HEK293 (cell line): ENCODE measurements around the gene SMPD3.

Experiments
- BCL11A ChIP-seq: fragments of 450-650 bp; formaldehyde crosslinking; IDR thresholded peaks from 2 replicates; pipeline ENCODE4 v1.5.1; 2016; ENCODE audit warnings: low read depth, missing biosample characterization, missing genetic modification characterization
- KLF8 ChIP-seq: fragments of 450-650 bp; formaldehyde crosslinking; IDR thresholded peaks from 2 replicates; pipeline ENCODE4 v1.5.1; 2016; ENCODE audit warnings: missing biosample characterization, missing genetic modification characterization
- OSR2 ChIP-seq: fragments of 450-650 bp; formaldehyde crosslinking; IDR thresholded peaks from 2 replicates; pipeline ENCODE4 v1.5.1; 2016; ENCODE audit warnings: missing biosample characterization, missing genetic modification characterization
- PATZ1 ChIP-seq: fragments of 450-650 bp; formaldehyde crosslinking; IDR thresholded peaks from 2 replicates; pipeline ENCODE4 v1.5.1; 2016; ENCODE audit warnings: missing biosample characterization, missing genetic modification characterization
- PBX3 ChIP-seq: sonication (generic); formaldehyde crosslinking; IDR thresholded peaks from 2 replicates; pipeline ENCODE4 v1.8.1; 2022; ENCODE audit warnings: mild to moderate bottlenecking, moderate library complexity, missing genetic modification reagents
- PRDM10 ChIP-seq: fragments of 450-650 bp; formaldehyde crosslinking; IDR thresholded peaks from 2 replicates; pipeline ENCODE4 v1.5.1; 2016; ENCODE audit warnings: missing biosample characterization, missing genetic modification characterization
- SP7 ChIP-seq: fragments of 450-650 bp; formaldehyde crosslinking; IDR thresholded peaks from 2 replicates; pipeline ENCODE4 v1.5.1; 2016; ENCODE audit warnings: missing biosample characterization, missing genetic modification characterization
- ZBTB26 ChIP-seq: fragments of 450-650 bp; formaldehyde crosslinking; optimal IDR thresholded peaks from 2 replicates; pipeline ENCODE3; 2016; ENCODE audit warnings: missing biosample characterization, mild to moderate bottlenecking, missing genetic modification characterization
- ZFHX2 ChIP-seq: fragments of 450-650 bp; formaldehyde crosslinking; conservative IDR thresholded peaks from 2 replicates; pipeline ENCODE4 v1.5.1; 2016; ENCODE audit warnings: missing biosample characterization, missing genetic modification characterization
- ZFP69B ChIP-seq: fragments of 450-650 bp; formaldehyde crosslinking; IDR thresholded peaks from 2 replicates; pipeline ENCODE4 v1.5.1; 2016; ENCODE audit warnings: missing biosample characterization, missing genetic modification characterization
- ZNF19 ChIP-seq: fragments of 450-650 bp; formaldehyde crosslinking; IDR thresholded peaks from 2 replicates; pipeline ENCODE4; 2016; ENCODE audit warnings: missing biosample characterization, missing genetic modification characterization, low read depth
- ZNF311 ChIP-seq: fragments of 450-650 bp; formaldehyde crosslinking; IDR thresholded peaks from 2 replicates; pipeline ENCODE4 v1.5.1; 2017; ENCODE audit warnings: missing biosample characterization, missing genetic modification characterization, borderline replicate concordance
- ZNF335 ChIP-seq: fragments of 450-650 bp; formaldehyde crosslinking; conservative IDR thresholded peaks from 2 replicates; pipeline ENCODE4 v1.5.1; 2016; ENCODE audit warnings: missing biosample characterization, missing genetic modification characterization
- ZNF366 ChIP-seq: fragments of 450-650 bp; formaldehyde crosslinking; conservative IDR thresholded peaks from 2 replicates; pipeline ENCODE4 v1.5.1; 2016; ENCODE audit warnings: missing biosample characterization, missing genetic modification characterization
- ZNF416 ChIP-seq: fragments of 450-650 bp; formaldehyde crosslinking; IDR thresholded peaks from 2 replicates; pipeline ENCODE4 v1.5.1; 2016; ENCODE audit warnings: missing biosample characterization, missing genetic modification characterization
- ZNF473 ChIP-seq: fragments of 450-650 bp; formaldehyde crosslinking; IDR thresholded peaks from 2 replicates; pipeline ENCODE4 v1.5.1; 2017; ENCODE audit warnings: missing biosample characterization, missing genetic modification characterization
- ZNF518A ChIP-seq: fragments of 450-650 bp; formaldehyde crosslinking; conservative IDR thresholded peaks from 2 replicates; pipeline ENCODE4 v1.5.1; 2016; ENCODE audit warnings: low read depth, missing biosample characterization, missing genetic modification characterization
- ZNF529 ChIP-seq: fragments of 450-650 bp; formaldehyde crosslinking; IDR thresholded peaks from 2 replicates; pipeline ENCODE4 v1.5.1; 2017; ENCODE audit warnings: missing genetic modification characterization, missing biosample characterization; ENCODE audit not compliant: insufficient replicate concordance
- ZNF555 ChIP-seq: fragments of 450-650 bp; formaldehyde crosslinking; conservative IDR thresholded peaks from 2 replicates; pipeline ENCODE4 v1.5.1; 2017; ENCODE audit warnings: missing biosample characterization, mild to moderate bottlenecking, missing genetic modification characterization, inconsistent platforms
- ZNF558 ChIP-seq: fragments of 450-650 bp; formaldehyde crosslinking; IDR thresholded peaks from 2 replicates; pipeline ENCODE4 v1.5.1; 2016; ENCODE audit warnings: missing biosample characterization, missing genetic modification characterization
- ZNF561 ChIP-seq: fragments of 450-650 bp; IDR thresholded peaks from 2 replicates; pipeline ENCODE4 v1.5.1; 2018; ENCODE audit warnings: missing biosample characterization, missing genetic modification characterization, borderline replicate concordance
- ZNF585B ChIP-seq: fragments of 450-650 bp; formaldehyde crosslinking; IDR thresholded peaks from 2 replicates; pipeline ENCODE4 v1.5.1; 2016; ENCODE audit warnings: missing biosample characterization, missing genetic modification characterization
- ZNF76 ChIP-seq: fragments of 450-650 bp; formaldehyde crosslinking; IDR thresholded peaks from 2 replicates; pipeline ENCODE4; 2016; ENCODE audit warnings: low read depth, missing biosample characterization, missing genetic modification characterization, borderline replicate concordance
- ZXDB ChIP-seq: fragments of 450-650 bp; formaldehyde crosslinking; IDR thresholded peaks from 2 replicates; pipeline ENCODE4 v1.5.1; 2016; ENCODE audit warnings: missing biosample characterization, missing genetic modification characterization

The SMPD3 gene

GRCh38 chr16:68448360-68448970, at the start of gene SMPD3 (continued):
- no peak for TF ChIP-seq ZNF518A (tag by site-specific recombination)
- no peak for TF ChIP-seq OSR2 (tag by site-specific recombination)
- no peak for TF ChIP-seq ZNF558 (tag by site-specific recombination)
- TF ChIP-seq ZNF366 (tag by site-specific recombination): peak; percentile 16; the same call in 1 of the 2 replicates
- peak; percentile 71; the same call in 1 of the 2 replicates for TF ChIP-seq ZXDB (tag by site-specific recombination)
- no peak for TF ChIP-seq ZNF529 (tag by site-specific recombination)
- TF ChIP-seq PRDM10 (tag by site-specific recombination): 0 out of 2 replicates have a peak, but pooled peaks have one; percentile 9
- peak; percentile 75 for TF ChIP-seq ZNF335 (tag by site-specific recombination)
- TF ChIP-seq BCL11A (tag by site-specific recombination): no peak
- TF ChIP-seq ZNF555 (tag by site-specific recombination): no peak
- no peak for TF ChIP-seq ZNF585B (tag by site-specific recombination)
- peak; percentile 61; the same call in 1 of the 2 replicates for TF ChIP-seq ZNF561
- TF ChIP-seq ZNF473: no peak
- no peak for TF ChIP-seq ZNF311 (tag by site-specific recombination)
- TF ChIP-seq PBX3 (CRISPR knock-in tag): 0 out of 2 replicates have a peak, but pooled peaks have one; percentile 36
- TF ChIP-seq SP7 (tag by site-specific recombination): no peak
- peak; percentile 56 for TF ChIP-seq ZBTB26 (tag by site-specific recombination)
- peak; percentile 85 for TF ChIP-seq KLF8 (tag by site-specific recombination)
- peak; percentile 78 for TF ChIP-seq PATZ1 (tag by site-specific recombination)
- TF ChIP-seq ZNF19 (tag by site-specific recombination): no peak
- TF ChIP-seq ZNF416 (tag by site-specific recombination): no peak
- peak; percentile 67 for TF ChIP-seq ZFHX2 (tag by site-specific recombination)
- peak; percentile 99 for TF ChIP-seq ZNF76 (tag by site-specific recombination)
- no peak for TF ChIP-seq ZFP69B (tag by site-specific recombination)
